ENCODE measurements around the gene GPT2. TPM values are rescaled to one million over a fixed set of nuclear protein-coding genes. Genes with fewer than 3 reads are reported as not detected.

The GPT2 gene
- total and polyA plus RNA-seq, 2 donors (not counting 1 experiment from before 2014, with no cell fraction given): 5.8 to 16.3 TPM

DNA sequence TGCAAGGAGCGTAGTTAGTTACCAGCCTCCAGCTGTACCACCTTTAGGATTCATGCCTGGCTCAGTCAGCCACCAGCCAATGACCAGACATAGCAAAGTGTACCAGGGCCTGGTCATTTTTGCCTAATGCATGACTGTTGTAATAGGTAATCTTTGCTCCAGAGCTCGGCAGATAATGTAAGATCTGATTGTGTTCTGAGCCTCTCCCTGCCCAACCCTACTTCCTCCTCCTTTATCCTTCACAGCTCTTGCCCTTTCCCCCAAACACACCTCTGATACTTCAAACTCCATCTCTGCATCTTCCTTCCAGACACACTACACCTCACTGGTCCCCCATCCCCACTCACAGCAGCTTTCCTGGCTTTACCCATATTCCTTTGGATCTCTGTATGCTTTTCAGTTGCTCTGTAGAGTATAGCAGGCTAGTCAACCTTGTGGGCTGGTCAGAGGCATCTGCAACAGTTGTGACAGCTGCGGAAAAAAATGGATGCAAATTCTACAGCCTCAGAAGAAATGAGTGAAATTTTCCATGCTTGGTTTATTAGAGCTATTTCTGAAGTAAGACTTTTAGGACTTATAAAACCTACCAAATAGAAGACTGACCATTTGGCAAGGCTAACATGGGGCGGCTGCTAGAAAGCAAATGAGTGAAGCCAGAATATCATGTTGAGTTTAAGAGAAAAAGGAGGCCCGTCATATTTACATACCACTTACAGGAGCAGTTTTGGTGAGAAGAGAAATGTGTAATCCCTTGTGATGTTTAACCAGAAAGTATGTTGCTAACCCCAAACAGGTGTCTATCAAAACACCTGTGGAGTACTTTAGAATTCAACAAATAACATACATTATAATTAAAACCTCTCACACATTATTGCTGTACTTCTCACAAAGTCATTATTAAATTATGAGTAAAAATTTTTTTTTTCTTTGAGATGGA, 33.3 kb upstream of the GPT2 start:
- Histone ChIP-seq H3K79me2 (ENCODE audit: control insufficient read depth, insufficient read depth, low read length) (no peaks in the 10 kb centered on the region), H3K4me3 (replicated peaks in 1 of 4; ENCODE audit: control extremely low read depth in 1 of 4, insufficient read depth in 1 of 4, low read depth in 3 of 4, low read length in 4 of 4) (no peak overlapping the region), H3K4me1 (ENCODE audit: control insufficient read depth, extremely low read depth, insufficient read depth, low read length) (no peaks in the 10 kb centered on the region), H3K9ac (ENCODE audit: insufficient read depth, low read length) (no peak overlapping the region), H3K27me3 (ENCODE audit: control insufficient read depth, insufficient read depth, low read length) (no peaks in the 10 kb centered on the region), H3K36me3 (ENCODE audit: control insufficient read depth, insufficient read depth, low read length) (no peaks in the 10 kb centered on the region), H4K20me1 (ENCODE audit: control insufficient read depth, extremely low read depth, insufficient read depth, low read length) (no peaks in the 10 kb centered on the region), H3K27ac (ENCODE audit: insufficient read depth, low read length) (no peak overlapping the region), H2AFZ (ENCODE audit: low read length) (no peak overlapping the region), H3K9me3 (ENCODE audit: control insufficient read depth, insufficient read depth, low read depth, low read length) (no peaks in the 10 kb centered on the region), H3K4me2 (ENCODE audit: extremely low read depth, insufficient read depth, low read length) (no peak overlapping the region)
- no peak for DNase-seq (ENCODE audit: low read depth in 2 of 2)
- TF ChIP-seq, protein P1, sequence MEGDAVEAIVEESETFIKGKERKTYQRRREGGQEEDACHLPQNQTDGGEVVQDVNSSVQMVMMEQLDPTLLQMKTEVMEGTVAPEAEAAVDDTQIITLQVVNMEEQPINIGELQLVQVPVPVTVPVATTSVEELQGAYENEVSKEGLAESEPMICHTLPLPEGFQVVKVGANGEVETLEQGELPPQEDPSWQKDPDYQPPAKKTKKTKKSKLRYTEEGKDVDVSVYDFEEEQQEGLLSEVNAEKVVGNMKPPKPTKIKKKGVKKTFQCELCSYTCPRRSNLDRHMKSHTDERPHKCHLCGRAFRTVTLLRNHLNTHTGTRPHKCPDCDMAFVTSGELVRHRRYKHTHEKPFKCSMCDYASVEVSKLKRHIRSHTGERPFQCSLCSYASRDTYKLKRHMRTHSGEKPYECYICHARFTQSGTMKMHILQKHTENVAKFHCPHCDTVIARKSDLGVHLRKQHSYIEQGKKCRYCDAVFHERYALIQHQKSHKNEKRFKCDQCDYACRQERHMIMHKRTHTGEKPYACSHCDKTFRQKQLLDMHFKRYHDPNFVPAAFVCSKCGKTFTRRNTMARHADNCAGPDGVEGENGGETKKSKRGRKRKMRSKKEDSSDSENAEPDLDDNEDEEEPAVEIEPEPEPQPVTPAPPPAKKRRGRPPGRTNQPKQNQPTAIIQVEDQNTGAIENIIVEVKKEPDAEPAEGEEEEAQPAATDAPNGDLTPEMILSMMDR (conservative IDR thresholded peaks at IDR 0.05 in 1 of 2, IDR thresholded peaks at IDR 0.05 in 1 of 2; ENCODE audit: low read depth in 1 of 2, low read length in 2 of 2): no peak
- no peak for TF ChIP-seq EZH2 (IDR thresholded peaks at IDR 0.05; ENCODE audit: low read length, missing control alignments)

DNA sequence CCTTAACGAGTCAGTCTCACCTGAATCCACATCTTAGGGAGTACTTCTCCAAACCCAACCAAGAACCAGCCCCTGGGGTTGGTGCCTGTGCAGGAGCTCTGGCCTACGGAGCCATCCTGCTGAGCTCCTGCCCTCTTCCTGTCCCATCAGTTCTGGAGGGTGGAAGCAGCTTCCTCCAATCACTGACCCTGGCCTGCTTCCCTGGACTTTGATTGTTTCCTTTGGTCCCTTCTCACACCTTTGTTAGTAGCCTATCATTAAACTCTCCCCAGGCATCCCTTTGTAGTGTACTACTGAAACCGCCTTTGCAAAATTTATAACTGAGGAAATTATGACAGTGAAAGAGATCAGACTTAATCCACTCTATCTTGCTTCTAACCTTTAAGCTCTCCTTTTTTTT, 32.0 kb upstream of the GPT2 start:
- no peak overlapping the region for H3K9ac ChIP-seq (ENCODE audit: insufficient read depth, low read length)
- H3K36me3 ChIP-seq (ENCODE audit: control insufficient read depth, insufficient read depth, low read length): no peaks in the 10 kb centered on the region
- DNase-seq (ENCODE audit: low read depth in 2 of 2): no peak
- no peaks in the 10 kb centered on the region for H3K9me3 ChIP-seq (ENCODE audit: control insufficient read depth, insufficient read depth, low read depth, low read length)
- no peaks in the 10 kb centered on the region for H3K27me3 ChIP-seq (ENCODE audit: control insufficient read depth, insufficient read depth, low read length)
- no peak for TF ChIP-seq EZH2 (IDR thresholded peaks at IDR 0.05; ENCODE audit: low read length, missing control alignments)
- TF ChIP-seq, protein P1 (conservative IDR thresholded peaks at IDR 0.05 in 1 of 2, IDR thresholded peaks at IDR 0.05 in 1 of 2; ENCODE audit: low read depth in 1 of 2, low read length in 2 of 2): no peak
- H3K4me3 ChIP-seq (replicated peaks in 1 of 4; ENCODE audit: control extremely low read depth in 1 of 4, insufficient read depth in 1 of 4, low read depth in 3 of 4, low read length in 4 of 4): no peak overlapping the region
- H3K4me1 ChIP-seq (ENCODE audit: control insufficient read depth, extremely low read depth, insufficient read depth, low read length): no peaks in the 10 kb centered on the region
- no peak overlapping the region for H3K27ac ChIP-seq (ENCODE audit: insufficient read depth, low read length)
- H3K4me2 ChIP-seq (ENCODE audit: extremely low read depth, insufficient read depth, low read length): no peak overlapping the region
- no peak overlapping the region for H2AFZ ChIP-seq (ENCODE audit: low read length)
- H3K79me2 ChIP-seq (ENCODE audit: control insufficient read depth, insufficient read depth, low read length): no peaks in the 10 kb centered on the region
- H4K20me1 ChIP-seq (ENCODE audit: control insufficient read depth, extremely low read depth, insufficient read depth, low read length): no peaks in the 10 kb centered on the region

DNA sequence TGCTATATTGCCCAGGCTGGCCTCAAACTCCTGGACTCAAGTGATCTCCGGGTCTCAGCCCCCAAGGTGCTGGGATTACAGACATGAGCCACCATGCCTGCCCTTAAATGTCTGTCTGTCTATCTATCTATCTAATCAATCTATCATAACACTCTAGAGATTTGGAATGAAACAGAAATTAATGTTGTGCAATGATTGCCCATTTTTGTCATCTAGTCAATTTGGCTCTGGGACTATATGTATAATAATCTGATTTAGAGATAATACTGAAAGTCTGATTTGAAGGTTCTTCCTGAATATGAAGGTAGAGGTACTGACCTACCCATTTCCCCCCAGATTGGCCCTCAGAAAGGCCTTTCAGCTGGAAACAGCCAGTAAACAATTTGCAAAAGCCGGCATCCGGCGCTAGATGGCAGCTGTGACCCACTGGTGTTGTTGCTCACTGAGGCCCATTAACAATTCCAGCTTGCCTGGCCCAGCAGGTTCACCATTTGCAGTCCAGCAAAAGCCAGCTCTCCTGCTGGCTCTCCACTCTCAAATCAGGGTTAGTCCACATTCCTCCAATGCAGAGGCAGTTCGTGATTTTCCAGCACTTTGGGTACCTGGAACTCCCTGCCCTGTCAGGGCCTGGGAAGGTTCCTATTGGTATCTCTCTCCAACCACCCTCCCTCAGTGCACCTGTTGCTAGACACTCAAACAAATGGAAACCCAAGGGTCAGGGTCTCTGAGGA, 30.3 kb upstream of the GPT2 start:
- no peaks in the 10 kb centered on the region for H3K27me3 ChIP-seq (ENCODE audit: control insufficient read depth, insufficient read depth, low read length)
- H3K9me3 ChIP-seq (ENCODE audit: control insufficient read depth, insufficient read depth, low read depth, low read length): no peaks in the 10 kb centered on the region
- no peaks in the 10 kb centered on the region for H3K36me3 ChIP-seq (ENCODE audit: control insufficient read depth, insufficient read depth, low read length)

More for the DNA sequence above, 30.3 kb upstream of the GPT2 start:
- no peak overlapping the region for H3K4me2 ChIP-seq (ENCODE audit: extremely low read depth, insufficient read depth, low read length)
- TF ChIP-seq EZH2 (IDR thresholded peaks at IDR 0.05; ENCODE audit: low read length, missing control alignments): no peak
- TF ChIP-seq, protein P1 (conservative IDR thresholded peaks at IDR 0.05 in 1 of 2, IDR thresholded peaks at IDR 0.05 in 1 of 2; ENCODE audit: low read depth in 1 of 2, low read length in 2 of 2): peak; percentile 90 to 92
- no peaks in the 10 kb centered on the region for H3K4me1 ChIP-seq (ENCODE audit: control insufficient read depth, extremely low read depth, insufficient read depth, low read length)
- H4K20me1 ChIP-seq (ENCODE audit: control insufficient read depth, extremely low read depth, insufficient read depth, low read length): no peaks in the 10 kb centered on the region
- no peak overlapping the region for H3K9ac ChIP-seq (ENCODE audit: insufficient read depth, low read length)
- H3K4me3 ChIP-seq (replicated peaks in 1 of 4; ENCODE audit: control extremely low read depth in 1 of 4, insufficient read depth in 1 of 4, low read depth in 3 of 4, low read length in 4 of 4): no peak overlapping the region
- H2AFZ ChIP-seq (ENCODE audit: low read length): no peak overlapping the region
- H3K79me2 ChIP-seq (ENCODE audit: control insufficient read depth, insufficient read depth, low read length): no peaks in the 10 kb centered on the region
- no peak overlapping the region for H3K27ac ChIP-seq (ENCODE audit: insufficient read depth, low read length)
- peak; percentile 48 to 74 for DNase-seq (ENCODE audit: low read depth in 2 of 2)

Data from fibroblast of lung (primary cell).